ENCODE data around the gene MMADHC. TPM values are rescaled to one million over a fixed set of nuclear protein-coding genes. Genes with fewer than 3 reads are reported as not detected.

Gene MMADHC
- total RNA-seq, 1 experiment from 2014 or later = 135 TPM

GRCh38 chr2:149536649-149537048 lies 50.9 kb downstream of the MMADHC start:
- TF ChIP-seq CTCF (conservative IDR thresholded peaks at IDR 0.05) (no peak), EZH2 (IDR thresholded peaks at IDR 0.05; ENCODE audit: low read depth) (no peak)
- no peak overlapping the region for H3K27ac ChIP-seq
- peaks cover 13% of the 10 kb centered on the region; the same call in 1 of the 2 replicates for H3K4me1 ChIP-seq (replicated peaks; ENCODE audit: insufficient read depth)
- no peak overlapping the region for H2AFZ ChIP-seq
- BruUV-seq (replicated peaks) = no TSS peak
- no peak for DNase-seq
- peaks cover 11% of the 10 kb centered on the region; the same call in 1 of the 2 replicates for H3F3A ChIP-seq (ENCODE audit: insufficient read depth, low read depth)
- intact Hi-C loops (cut with micrococcal nuclease; ENCODE audit: unreplicated experiment) = no loop called here
- ChIA-PET CTCF (no interaction called here), POLR2A (ENCODE audit: unreplicated experiment) (no interaction called here)
- no peak overlapping the region for H3K4me2 ChIP-seq
- H3K4me3 ChIP-seq = no peak overlapping the region
- no peaks in the 10 kb centered on the region for H3K79me2 ChIP-seq (ENCODE audit: low read depth)
- no peaks in the 10 kb centered on the region for H3K27me3 ChIP-seq (ENCODE audit: insufficient read depth, low read depth)
- no peaks in the 10 kb centered on the region for H3K9me2 ChIP-seq (ENCODE audit: insufficient read depth)
- no peaks in the 10 kb centered on the region for H3K36me3 ChIP-seq (ENCODE audit: low read depth)
- H4K20me1 ChIP-seq (ENCODE audit: insufficient read depth) = no peaks in the 10 kb centered on the region
- H3K9me3 ChIP-seq (ENCODE audit: insufficient read depth, low read depth) = no peaks in the 10 kb centered on the region

- Histone ChIP-seq H3K4me3 (no peak overlapping the region), H3F3A (ENCODE audit: insufficient read depth, low read depth) (peaks cover 11% of the 10 kb centered on the region; the same call in 1 of the 2 replicates), H3K4me1 (replicated peaks; ENCODE audit: insufficient read depth) (peaks cover 13% of the 10 kb centered on the region; the same call in 1 of the 2 replicates), H3K9me2 (ENCODE audit: insufficient read depth) (no peaks in the 10 kb centered on the region), H3K4me2 (no peak overlapping the region), H3K79me2 (ENCODE audit: low read depth) (no peaks in the 10 kb centered on the region), H3K27ac (no peak overlapping the region), H3K9me3 (ENCODE audit: insufficient read depth, low read depth) (no peaks in the 10 kb centered on the region), H4K20me1 (ENCODE audit: insufficient read depth) (no peaks in the 10 kb centered on the region), H2AFZ (no peak overlapping the region), H3K36me3 (ENCODE audit: low read depth) (no peaks in the 10 kb centered on the region), H3K27me3 (ENCODE audit: insufficient read depth, low read depth) (no peaks in the 10 kb centered on the region)
- POLR2A ChIA-PET (ENCODE audit: unreplicated experiment) = no interaction called here
- BruUV-seq (replicated peaks) = no TSS peak
- no peak for DNase-seq
- TF ChIP-seq EZH2 (IDR thresholded peaks at IDR 0.05; ENCODE audit: low read depth) (no peak), CTCF (conservative IDR thresholded peaks at IDR 0.05) (no peak)
- intact Hi-C loops (cut with micrococcal nuclease; ENCODE audit: unreplicated experiment) = no loop called here
- CTCF ChIA-PET = no interaction called here
Measured at GRCh38 chr2:149534674-149535073, 52.9 kb downstream of the MMADHC start.

- no peak overlapping the region for H3K27ac ChIP-seq
- no peaks in the 10 kb centered on the region for H3K4me1 ChIP-seq (replicated peaks; ENCODE audit: insufficient read depth)
- H4K20me1 ChIP-seq (ENCODE audit: insufficient read depth) = no peaks in the 10 kb centered on the region
- POLR2A ChIA-PET (ENCODE audit: unreplicated experiment) = no interaction called here
- BruUV-seq (replicated peaks) = no TSS peak
- CTCF ChIA-PET = no interaction called here
- no peaks in the 10 kb centered on the region for H3K36me3 ChIP-seq (ENCODE audit: low read depth)
- intact Hi-C loops (cut with micrococcal nuclease; ENCODE audit: unreplicated experiment) = no loop called here
- H3F3A ChIP-seq (ENCODE audit: insufficient read depth, low read depth) = no peaks in the 10 kb centered on the region
- H3K4me3 ChIP-seq = no peak overlapping the region
- H2AFZ ChIP-seq = no peak overlapping the region
- H3K27me3 ChIP-seq (ENCODE audit: insufficient read depth, low read depth) = no peaks in the 10 kb centered on the region
- H3K79me2 ChIP-seq (ENCODE audit: low read depth) = no peaks in the 10 kb centered on the region
- H3K9me2 ChIP-seq (ENCODE audit: insufficient read depth) = no peaks in the 10 kb centered on the region
- TF ChIP-seq EZH2 (IDR thresholded peaks at IDR 0.05; ENCODE audit: low read depth) (no peak), CTCF (conservative IDR thresholded peaks at IDR 0.05) (no peak)
- no peaks in the 10 kb centered on the region for H3K9me3 ChIP-seq (ENCODE audit: insufficient read depth, low read depth)
- no peak for DNase-seq
- no peak overlapping the region for H3K4me2 ChIP-seq
Measured at GRCh38 chr2:149528983-149529382, 58.6 kb downstream of the MMADHC start.

All from PC-9 (cell line).